AG09309 (cell line): ENCODE data around the gene ADAMTS16.

Source experiments
- DNase-seq: peaks from one replicate; pipeline ENCODE4 v3.0.0-alpha.2; 2010; ENCODE audit warnings: low read depth
- H3K4me3 ChIP-seq: 2 replicates; pipeline ENCODE4 v1.5.1; 2011; ENCODE audit warnings: mild to moderate bottlenecking, low read depth, low read length, moderate library complexity; ENCODE audit not compliant: control insufficient read depth
- CTCF ChIP-seq: IDR thresholded peaks from 2 replicates; pipeline ENCODE4 v1.5.1; 2011; ENCODE audit warnings: mild to moderate bottlenecking, low read depth, low read length, inconsistent platforms; ENCODE audit not compliant: insufficient read depth, control insufficient read depth; ENCODE audit errors: missing control alignments

The ADAMTS16 gene

GRCh38 chr5:5200133-5200532 lies 60.0 kb downstream of the ADAMTS16 start:
- TF ChIP-seq CTCF = no peak
- DNase-seq = no peak
- H3K4me3 ChIP-seq = no peak overlapping the region

- TF ChIP-seq CTCF = no peak
- no peak for DNase-seq
- H3K4me3 ChIP-seq = no peak overlapping the region
Measured at GRCh38 chr5:5202321-5202720, 62.2 kb downstream of the ADAMTS16 start.

GRCh38 chr5:5203451-5203850 lies 63.3 kb downstream of the ADAMTS16 start:
- no peak for TF ChIP-seq CTCF
- H3K4me3 ChIP-seq = no peak overlapping the region
- DNase-seq = no peak

GRCh38 chr5:5207828-5208227 lies 67.7 kb downstream of the ADAMTS16 start:
- no peak overlapping the region for H3K4me3 ChIP-seq
- no peak for TF ChIP-seq CTCF
- DNase-seq = no peak

- TF ChIP-seq CTCF = no peak
- H3K4me3 ChIP-seq = no peak overlapping the region
- DNase-seq = peak; percentile 37
Measured at GRCh38 chr5:5209089-5209488, 69.0 kb downstream of the ADAMTS16 start.

GRCh38 chr5:5209510-5210286 lies 69.6 kb downstream of the ADAMTS16 start:
- no peak overlapping the region for H3K4me3 ChIP-seq
- no peak for DNase-seq
- TF ChIP-seq CTCF = no peak
